Keratinocyte (primary cell): ENCODE results near the gene LBP. TPM values are rescaled to one million over a fixed set of nuclear protein-coding genes. Genes with fewer than 3 reads are reported as not detected.

Source experiments
- DNase-seq: peaks from one replicate; pipeline ENCODE4 v3.0.0-alpha.2; 2011; ENCODE audit warnings: low read depth, missing footprints, low spot score
- FAIRE-seq: peaks from 2 replicates; lab custom pipeline; 2011; peaks lifted over from hg19 to GRCh38; lab: Jason Lieb, UNC
- H2AFZ ChIP-seq: 2 replicates; pipeline ENCODE4 v1.6.0; 2012; ENCODE audit warnings: low read length, control low read depth, inconsistent platforms; ENCODE audit not compliant: control insufficient read depth
- H3K27ac ChIP-seq: 2 replicates; pipeline ENCODE4 v1.5.1; 2011; ENCODE audit warnings: low read length; ENCODE audit not compliant: control insufficient read depth, insufficient read depth
- H3K27me3 ChIP-seq: 3 replicates; pipeline ENCODE4 v1.6.0; 2011; ENCODE audit warnings: low read length; ENCODE audit not compliant: control insufficient read depth, insufficient read depth; ENCODE audit errors: extremely low read depth
- H3K36me3 ChIP-seq, 2 experiments: 2 replicates in 1 of 2; 3 replicates in 1 of 2; pipeline ENCODE4 v1.5.1; 2011; ENCODE audit warnings: low read length in 2 of 2, mild to moderate bottlenecking in 1 of 2; ENCODE audit not compliant: control insufficient read depth in 2 of 2, insufficient read depth in 2 of 2; ENCODE audit errors: extremely low read depth in 1 of 2
- H3K4me1 ChIP-seq: 3 replicates; pipeline ENCODE4 v1.5.1; 2011; ENCODE audit warnings: low read length; ENCODE audit not compliant: control insufficient read depth, insufficient read depth; ENCODE audit errors: extremely low read depth
- H3K4me2 ChIP-seq: 3 replicates; pipeline ENCODE4 v1.6.0; 2011; ENCODE audit warnings: low read depth, low read length; ENCODE audit not compliant: control insufficient read depth, insufficient read depth; ENCODE audit errors: extremely low read depth
- H3K4me3 ChIP-seq, 3 experiments: fragments of 200-600 bp in 1 of 3; sonication (generic) in 1 of 3; 2 replicates in 2 of 3; 3 replicates in 1 of 3; pipeline ENCODE4 v1.5.1; 2011 to 2016; ENCODE audit warnings: low read length in 3 of 3, mild to moderate bottlenecking in 3 of 3, control low read depth in 2 of 3, inconsistent platforms in 1 of 3, low read depth in 1 of 3, mixed read lengths in 1 of 3, mixed run types in 1 of 3, moderate library complexity in 1 of 3; ENCODE audit not compliant: control insufficient read depth in 2 of 3, insufficient read depth in 2 of 3; ENCODE audit errors: extremely low read depth in 1 of 3
- H3K79me2 ChIP-seq: 2 replicates; pipeline ENCODE4 v1.6.0; 2012; ENCODE audit warnings: low read length; ENCODE audit not compliant: control insufficient read depth, insufficient read depth
- H3K9ac ChIP-seq: 3 replicates; pipeline ENCODE4 v1.6.0; 2011; ENCODE audit warnings: low read length; ENCODE audit not compliant: control insufficient read depth, insufficient read depth; ENCODE audit errors: extremely low read depth
- H3K9me1 ChIP-seq: 3 replicates; pipeline ENCODE4 v1.6.0; 2011; ENCODE audit warnings: low read length; ENCODE audit not compliant: control insufficient read depth, insufficient read depth; ENCODE audit errors: extremely low read depth
- H3K9me3 ChIP-seq: 2 replicates; pipeline ENCODE4 v1.5.1; 2012; ENCODE audit warnings: low read depth, low read length; ENCODE audit not compliant: control insufficient read depth
- H4K20me1 ChIP-seq: 3 replicates; pipeline ENCODE4 v1.6.0; 2011; ENCODE audit warnings: low read length; ENCODE audit not compliant: control insufficient read depth, insufficient read depth; ENCODE audit errors: extremely low read depth
- CTCF ChIP-seq, 3 experiments: IDR thresholded peaks in 1 of 3; conservative IDR thresholded peaks in 1 of 3; optimal IDR thresholded peaks in 1 of 3; 2 replicates in 2 of 3; 3 replicates in 1 of 3; pipeline versions ENCODE3 to v1.5.1; 2011; ENCODE audit warnings: low read length in 3 of 3, mild to moderate bottlenecking in 3 of 3, moderate library complexity in 2 of 3, control low read depth in 1 of 3, inconsistent platforms in 1 of 3; ENCODE audit not compliant: insufficient read depth in 2 of 3; ENCODE audit errors: extremely low read depth in 1 of 3
- EZH2 ChIP-seq: IDR thresholded peaks from one replicate; pipeline ENCODE4 v1.6.1; 2012; ENCODE audit warnings: inconsistent platforms, mild to moderate bottlenecking, low read length, moderate library complexity
- dilution Hi-C: fragments of 300-500 bp; cut with MboI; formaldehyde crosslinking; loops from one replicate; pipeline ENCODE4 v1.7.0; 2020; ENCODE audit warnings: low sequenced_read_pairs; ENCODE audit not compliant: extremely low pct_ligation_motif_present
- polyA plus RNA-seq, 5 experiments: library from polyadenylated mRNA; depleted of rRNA in 3 of 5; stranded (reverse) in 3 of 5; stranded (forward) in 1 of 5; unstranded in 1 of 5; fragments of >200 nt; gene quantifications; 1 replicate in 1 of 5; 2 replicates in 3 of 5; 3 replicates in 1 of 5; pipeline versions ENCODE4 v1.2.1 to v1.2.3, GENCODE V29; 2011 to 2012; ENCODE audit warnings: missing spikeins in 2 of 5, low read depth in 1 of 5, low replicate concordance in 1 of 5

LBP gene
- polyA plus RNA-seq, 1 donor (not counting 4 experiments of a cell fraction or from before 2014, with no cell fraction given) = not detected

GRCh38 chr20:38320221-38320620, 26.1 kb upstream of the LBP start:
- H3K36me3 ChIP-seq = no peaks in the 10 kb centered on the region
- no peaks in the 10 kb centered on the region for H3K79me2 ChIP-seq
- no peak overlapping the region for H3K27ac ChIP-seq
- H3K27me3 ChIP-seq = peaks cover 2% of the 10 kb centered on the region
- no peaks in the 10 kb centered on the region for H4K20me1 ChIP-seq
- H3K9me1 ChIP-seq = no peaks in the 10 kb centered on the region
- no peak overlapping the region for H3K4me2 ChIP-seq
- H3K4me3 ChIP-seq = no peak overlapping the region
- H3K9ac ChIP-seq = no peak overlapping the region
- H3K4me1 ChIP-seq = no peaks in the 10 kb centered on the region
- DNase-seq (no peak), FAIRE-seq (no peak)
- no peaks in the 10 kb centered on the region for H3K9me3 ChIP-seq
- TF ChIP-seq EZH2 (no peak), CTCF (optimal IDR thresholded peaks at IDR 0.05 in 1 of 3, IDR thresholded peaks at IDR 0.05 in 1 of 3, conservative IDR thresholded peaks at IDR 0.05 in 1 of 3; ENCODE audit: extremely low read depth in 1 of 3, insufficient read depth in 2 of 3, low read length in 3 of 3) (no peak)
- no peak overlapping the region for H2AFZ ChIP-seq
- dilution Hi-C loops = no loop called here

GRCh38 chr20:38321959-38322598, 24.2 kb upstream of the LBP start:
- H3K27me3 ChIP-seq = peaks cover 2% of the 10 kb centered on the region
- DNase-seq = no peak
- H3K79me2 ChIP-seq = no peaks in the 10 kb centered on the region
- H3K4me1 ChIP-seq = no peaks in the 10 kb centered on the region
- no peaks in the 10 kb centered on the region for H3K9me1 ChIP-seq
- no peak overlapping the region for H3K4me2 ChIP-seq
- no peak overlapping the region for H3K27ac ChIP-seq
- no peak for FAIRE-seq
- no peak overlapping the region for H2AFZ ChIP-seq
- TF ChIP-seq CTCF (optimal IDR thresholded peaks at IDR 0.05 in 1 of 3, IDR thresholded peaks at IDR 0.05 in 1 of 3, conservative IDR thresholded peaks at IDR 0.05 in 1 of 3; ENCODE audit: extremely low read depth in 1 of 3, insufficient read depth in 2 of 3, low read length in 3 of 3) (peak; percentile 64 to 81 (median 72)), EZH2 (no peak)
- no peak overlapping the region for H3K9ac ChIP-seq
- H4K20me1 ChIP-seq = no peaks in the 10 kb centered on the region
- no peak overlapping the region for H3K4me3 ChIP-seq
- dilution Hi-C loops = no loop called here
- no peaks in the 10 kb centered on the region for H3K36me3 ChIP-seq
- no peaks in the 10 kb centered on the region for H3K9me3 ChIP-seq
